ENCODE measurements around the gene CPEB4. TPM values are rescaled to one million over a fixed set of nuclear protein-coding genes. Genes with fewer than 3 reads are reported as not detected.

CPEB4 gene
- total RNA-seq, 2 donors from 2014 or later = 54.7 to 65.6 TPM

DNA sequence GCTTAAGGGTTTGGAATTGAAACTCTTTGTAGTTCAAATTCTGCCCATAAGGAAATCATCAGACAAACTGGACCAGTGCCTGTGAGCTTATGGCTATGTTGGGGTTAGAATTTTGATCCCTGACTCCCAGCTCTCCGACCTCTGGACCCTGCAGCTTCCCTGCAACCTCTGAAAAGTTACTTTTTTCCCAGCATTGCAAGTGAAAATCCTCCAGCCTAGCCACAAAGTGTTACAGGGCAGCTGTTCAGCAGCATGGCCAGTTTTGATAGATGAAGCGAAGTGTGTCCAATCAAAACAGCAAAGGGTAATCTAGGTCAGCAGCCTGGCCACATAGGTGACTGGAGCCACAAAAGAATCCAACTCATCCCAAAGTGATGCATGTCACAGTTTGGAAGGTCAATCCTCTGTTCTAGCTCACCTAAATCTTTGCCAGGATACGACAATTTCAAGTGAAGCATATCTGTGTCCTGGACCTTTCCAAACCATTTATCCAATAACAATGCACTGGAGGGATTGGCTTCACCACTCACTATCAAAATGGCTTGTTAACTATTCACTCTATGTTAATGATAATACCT, 4.7 kb upstream of the CPEB4 start:
- Histone ChIP-seq H3K4me3 (no peak overlapping the region), H3K27ac (no peak overlapping the region), H3K36me3 (no peaks in the 10 kb centered on the region), H3K4me1 (ENCODE audit: control insufficient read depth in 1 of 2, low read depth in 2 of 2) (peaks cover 4 to 19% of the 10 kb centered on the region in 2 donors), H3K9me3 (no peaks in the 10 kb centered on the region), H3K27me3 (replicated peaks; ENCODE audit: insufficient read depth) (no peaks in the 10 kb centered on the region)
- ATAC-seq (ENCODE audit: insufficient number of reproducible peaks, low FRiP score, low read depth) (no peak), DNase-seq (ENCODE audit: low spot score) (no peak)
- no peak for TF ChIP-seq CTCF (IDR thresholded peaks at IDR 0.05)

DNA sequence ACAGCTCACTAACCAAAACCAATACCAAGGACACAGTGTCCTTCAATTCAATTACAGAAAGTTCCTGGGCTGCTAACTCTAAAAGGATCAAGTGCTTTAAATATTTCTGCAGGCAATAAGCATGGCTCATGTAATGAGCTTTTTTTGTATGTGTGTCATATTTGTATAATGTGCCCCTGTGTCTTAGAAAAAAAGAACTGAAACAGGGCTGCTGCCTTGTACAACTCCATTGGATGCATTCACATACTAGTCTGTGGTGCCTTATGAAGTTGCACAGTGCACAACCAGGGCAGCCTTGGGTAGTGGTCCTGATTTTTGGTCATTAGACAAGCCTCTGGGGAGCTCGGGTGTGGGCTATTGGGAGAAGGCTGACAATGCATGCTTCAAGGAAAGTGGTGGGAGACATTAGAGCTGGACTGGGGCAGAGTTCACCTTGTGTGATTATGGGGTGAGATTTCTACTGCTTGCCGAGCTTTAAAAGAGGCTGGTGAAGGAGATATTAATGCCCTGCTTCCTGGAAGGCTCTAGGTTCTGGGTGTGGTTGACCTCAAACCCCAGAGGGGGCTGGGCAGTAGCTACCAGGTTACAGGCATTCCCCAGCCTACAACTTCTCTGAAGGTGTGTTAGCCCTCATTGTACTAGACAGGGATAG, 3.6 kb upstream of the CPEB4 start:
- no peaks in the 10 kb centered on the region for H3K9me3 ChIP-seq
- no peaks in the 10 kb centered on the region for H3K36me3 ChIP-seq
- no peak overlapping the region for H3K4me3 ChIP-seq
- ATAC-seq (ENCODE audit: insufficient number of reproducible peaks, low FRiP score, low read depth) = no peak
- no peak overlapping the region for H3K27ac ChIP-seq
- no peaks in the 10 kb centered on the region for H3K27me3 ChIP-seq (replicated peaks; ENCODE audit: insufficient read depth)
- H3K4me1 ChIP-seq (ENCODE audit: control insufficient read depth in 1 of 2, low read depth in 2 of 2) = peaks cover 0 to 11% of the 10 kb centered on the region in 2 donors
- no peak for TF ChIP-seq CTCF (IDR thresholded peaks at IDR 0.05)
- no peak for DNase-seq (ENCODE audit: low spot score)

GRCh38 chr5:173885054-173885443, 3.1 kb upstream of the CPEB4 start:
- DNase-seq (ENCODE audit: low spot score) (no peak), ATAC-seq (ENCODE audit: insufficient number of reproducible peaks, low FRiP score, low read depth) (no peak)
- Histone ChIP-seq H3K36me3 (no peaks in the 10 kb centered on the region), H3K4me3 (no peak overlapping the region), H3K27me3 (replicated peaks; ENCODE audit: insufficient read depth) (no peaks in the 10 kb centered on the region), H3K27ac (no peak overlapping the region), H3K4me1 (ENCODE audit: control insufficient read depth in 1 of 2, low read depth in 2 of 2) (peaks cover 3 to 14% of the 10 kb centered on the region in 2 donors), H3K9me3 (no peaks in the 10 kb centered on the region)
- no peak for TF ChIP-seq CTCF (IDR thresholded peaks at IDR 0.05)

DNA sequence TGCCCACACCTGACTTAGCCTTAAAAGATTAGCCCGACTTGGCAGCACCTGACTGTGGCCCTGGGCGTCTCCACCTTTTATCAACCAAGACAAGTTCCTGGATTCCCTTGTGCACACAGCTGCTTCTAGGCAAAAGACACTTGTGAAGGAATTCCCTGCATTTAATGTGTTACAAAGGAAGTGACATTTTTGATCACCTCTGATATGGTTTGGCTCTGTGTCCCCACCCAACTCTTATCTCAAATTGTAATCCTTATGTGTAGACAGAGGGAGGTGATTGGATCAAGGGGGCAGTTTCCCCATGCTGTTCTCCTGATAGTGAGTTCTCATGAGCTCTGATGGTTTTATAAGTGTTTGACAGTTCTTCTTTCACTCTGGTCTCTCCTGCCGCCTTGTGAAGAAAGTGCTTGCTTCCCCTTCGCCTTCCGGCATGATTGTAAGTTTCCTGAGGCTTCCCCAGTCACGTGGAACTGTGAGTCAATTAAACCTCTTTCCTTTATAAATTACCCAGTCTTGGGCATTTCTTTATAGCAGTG, 2.6 kb upstream of the CPEB4 start:
- peaks cover 3 to 15% of the 10 kb centered on the region in 2 donors for H3K4me1 ChIP-seq (ENCODE audit: control insufficient read depth in 1 of 2, low read depth in 2 of 2)
- H3K27ac ChIP-seq = no peak overlapping the region
- no peaks in the 10 kb centered on the region for H3K27me3 ChIP-seq (replicated peaks; ENCODE audit: insufficient read depth)
- no peak overlapping the region for H3K4me3 ChIP-seq
- H3K9me3 ChIP-seq = no peaks in the 10 kb centered on the region
- no peaks in the 10 kb centered on the region for H3K36me3 ChIP-seq
- DNase-seq (ENCODE audit: low spot score) (no peak), ATAC-seq (ENCODE audit: insufficient number of reproducible peaks, low FRiP score, low read depth) (no peak)
- no peak for TF ChIP-seq CTCF (IDR thresholded peaks at IDR 0.05)

DNA sequence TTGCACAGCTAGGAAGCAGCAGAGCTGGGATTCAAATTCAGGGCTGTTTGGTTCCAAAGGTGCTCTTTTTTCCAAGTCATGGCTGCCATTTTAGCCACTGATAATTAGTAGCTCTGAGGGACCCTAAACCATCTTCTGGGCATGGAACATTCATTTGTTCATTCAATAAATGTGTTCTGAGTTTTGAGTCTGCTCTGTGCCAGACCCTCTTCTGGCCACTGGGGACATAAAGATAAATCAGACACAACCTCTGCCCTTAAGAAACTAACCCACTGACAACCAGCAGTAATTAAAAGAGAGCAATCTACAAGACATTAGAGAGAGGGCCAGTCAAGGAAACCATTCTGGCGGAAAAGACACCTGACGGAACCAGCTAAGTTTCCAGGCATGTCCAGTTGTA, 2.0 kb upstream of the CPEB4 start:
- H3K27ac ChIP-seq = no peak overlapping the region
- no peaks in the 10 kb centered on the region for H3K36me3 ChIP-seq
- H3K9me3 ChIP-seq = no peaks in the 10 kb centered on the region
- no peak for ATAC-seq (ENCODE audit: insufficient number of reproducible peaks, low FRiP score, low read depth)
- no peak for DNase-seq (ENCODE audit: low spot score)
- peaks cover 3 to 15% of the 10 kb centered on the region in 2 donors for H3K4me1 ChIP-seq (ENCODE audit: control insufficient read depth in 1 of 2, low read depth in 2 of 2)
- TF ChIP-seq CTCF (IDR thresholded peaks at IDR 0.05) = no peak
- no peak overlapping the region for H3K4me3 ChIP-seq
- H3K27me3 ChIP-seq (replicated peaks; ENCODE audit: insufficient read depth) = no peaks in the 10 kb centered on the region
